Mesothelial cell of epicardium (in vitro differentiated cells): ENCODE data around the gene OTOP2. TPM values are rescaled to one million over a fixed set of nuclear protein-coding genes. Genes with fewer than 3 reads are reported as not detected.

Source experiments
- DNase-seq, 2 experiments: peaks; one replicate each; pipeline ENCODE4 v3.0.0; 2021; ENCODE audit warnings: low spot score in 2 of 2; ENCODE audit not compliant: unreplicated experiment in 2 of 2
- H3K27ac Mint-ChIP-seq: 2 replicates; pipeline ENCODE4 v1.8.0; 2021; ENCODE audit warnings: mixed read lengths
- H3K27me3 Mint-ChIP-seq: 2 replicates; pipeline ENCODE4 v1.8.0; 2021; ENCODE audit warnings: low read depth, mixed read lengths
- H3K36me3 Mint-ChIP-seq: 2 replicates; pipeline ENCODE4 v1.8.0; 2021; ENCODE audit warnings: mixed read lengths
- H3K4me1 Mint-ChIP-seq: 2 replicates; pipeline ENCODE4 v1.8.0; 2021; ENCODE audit warnings: mixed read lengths
- H3K4me3 Mint-ChIP-seq: 2 replicates; pipeline ENCODE4 v1.8.0; 2021; ENCODE audit warnings: mild to moderate bottlenecking, moderate library complexity, mixed read lengths
- H3K9me3 Mint-ChIP-seq: 2 replicates; pipeline ENCODE4 v1.8.0; 2021; ENCODE audit warnings: mixed read lengths
- CTCF ChIP-seq: fragments of 200-600 bp; sonication (generic); IDR thresholded peaks from one replicate; pipeline ENCODE4 v1.5.0; 2021; ENCODE audit warnings: antibody characterized with exemption; ENCODE audit not compliant: unreplicated experiment
- total RNA-seq: library from RNA; stranded (reverse); gene quantifications from 3 replicates; pipeline ENCODE4 v1.2.1, GENCODE V29; 2021

Gene OTOP2
- total RNA-seq, 1 donor from 2014 or later = not detected

GRCh38 chr17:74935585-74936469 lies 11.8 kb downstream of the OTOP2 start, which contains the start of gene OTOP3:
OTOP3 (plus strand) TSS chr17:74935898; CDS start chr17:74935922, 24 bp downstream.
- peaks cover 2% of the 10 kb centered on the region for H3K4me1 Mint-ChIP-seq
- no peak for DNase-seq
- peak within 1 kb of the TSS; percentile 24 for H3K4me3 Mint-ChIP-seq
- H3K36me3 Mint-ChIP-seq = no peaks in the 10 kb centered on the region
- no peaks in the 10 kb centered on the region for H3K9me3 Mint-ChIP-seq
- TF ChIP-seq CTCF = no peak
- no peak within 1 kb of the TSS for H3K27ac Mint-ChIP-seq
- peaks cover 92% of the 10 kb centered on the region for H3K27me3 Mint-ChIP-seq

- no peak for TF ChIP-seq CTCF
- peaks cover 89% of the 10 kb centered on the region for H3K27me3 Mint-ChIP-seq
- H3K4me1 Mint-ChIP-seq = peaks cover 2% of the 10 kb centered on the region
- no peak overlapping the region for H3K27ac Mint-ChIP-seq
- DNase-seq = no peak
- no peaks in the 10 kb centered on the region for H3K36me3 Mint-ChIP-seq
- no peak overlapping the region for H3K4me3 Mint-ChIP-seq
- H3K9me3 Mint-ChIP-seq = no peaks in the 10 kb centered on the region
These were observed 12.4 kb downstream of the OTOP2 start for GRCh38 chr17:74936470-74936799.

GRCh38 chr17:74937064-74938051 lies 13.3 kb downstream of the OTOP2 start:
- Mint-ChIP-seq H3K4me3 (no peak overlapping the region), H3K27ac (no peak overlapping the region), H3K4me1 (peaks cover 2% of the 10 kb centered on the region), H3K36me3 (no peaks in the 10 kb centered on the region), H3K27me3 (peaks cover 88% of the 10 kb centered on the region), H3K9me3 (no peaks in the 10 kb centered on the region)
- DNase-seq = no peak
- no peak for TF ChIP-seq CTCF

GRCh38 chr17:74938194-74938950 lies 14.3 kb downstream of the OTOP2 start:
- Mint-ChIP-seq H3K36me3 (no peaks in the 10 kb centered on the region), H3K4me3 (no peak overlapping the region), H3K27ac (no peak overlapping the region), H3K4me1 (peaks cover 2% of the 10 kb centered on the region), H3K9me3 (no peaks in the 10 kb centered on the region), H3K27me3 (peaks cover 88% of the 10 kb centered on the region)
- no peak for DNase-seq
- TF ChIP-seq CTCF = no peak

GRCh38 chr17:74939534-74939933 lies 15.5 kb downstream of the OTOP2 start:
- no peak for DNase-seq
- Mint-ChIP-seq H3K27ac (no peak overlapping the region), H3K9me3 (no peaks in the 10 kb centered on the region), H3K4me1 (peaks cover 2% of the 10 kb centered on the region), H3K4me3 (no peak overlapping the region), H3K36me3 (no peaks in the 10 kb centered on the region), H3K27me3 (peaks cover 89% of the 10 kb centered on the region)
- no peak for TF ChIP-seq CTCF
